Caki2 (cell line): ENCODE data around the gene RSPH10B2. TPM values are rescaled to one million over a fixed set of nuclear protein-coding genes. Genes with fewer than 3 reads are reported as not detected.
"Not testable (repeated sequence)": the region's sequence is repeated elsewhere in the genome, so short reads cannot be mapped to it uniquely, and the experiment has no call there.

ENCODE experiments used
- DNase-seq: peaks from one replicate; pipeline ENCODE4 v3.0.0-alpha.2; 2015; ENCODE audit warnings: low read depth
- in situ Hi-C: cut with HindIII; loops from 2 replicates; pipeline ENCODE4 v1.10.0; 2016; ENCODE audit warnings: low sequenced_read_pairs, low pct_unique_long_range_greater_than_20kb, mixed read lengths
- total RNA-seq: library from RNA; depleted of rRNA; stranded (reverse); fragments of >200 nt; shearing (Covaris generic); gene quantifications from 2 replicates; pipeline ENCODE4 v1.2.3, GENCODE V29; 2014; ENCODE audit warnings: low replicate concordance; rRNA removed

The RSPH10B2 gene
- total RNA-seq = 0.10 and 0.14 TPM in 2 replicates

DNA sequence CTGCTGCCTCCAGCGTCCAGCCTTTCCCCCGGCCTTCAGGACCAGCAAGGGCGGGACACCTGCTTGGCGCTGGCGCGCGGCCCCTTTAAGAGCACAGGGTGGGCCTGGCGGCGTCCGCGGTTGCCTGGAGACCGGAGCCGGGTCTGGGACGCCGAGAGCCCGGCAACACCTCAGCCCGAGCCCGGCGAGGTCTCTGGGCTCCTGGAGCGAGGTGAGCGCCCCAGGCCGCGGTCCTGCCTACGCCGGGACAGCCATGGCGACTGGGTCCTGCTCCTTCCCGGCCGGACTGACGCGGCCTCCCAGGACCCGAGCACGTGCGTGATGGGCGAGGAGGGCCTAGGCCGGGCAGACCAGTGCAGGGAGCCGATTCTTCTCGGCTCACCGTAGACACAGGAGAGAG, at the start of gene RSPH10B2:
Gene RSPH10B2 (plus strand): TSS at position 140 of the 400 bp plus-strand sequence. CDS start 3,575 bp downstream, outside the sequence.
- in situ Hi-C loops, DNase-seq: not testable (repeated sequence)

DNA sequence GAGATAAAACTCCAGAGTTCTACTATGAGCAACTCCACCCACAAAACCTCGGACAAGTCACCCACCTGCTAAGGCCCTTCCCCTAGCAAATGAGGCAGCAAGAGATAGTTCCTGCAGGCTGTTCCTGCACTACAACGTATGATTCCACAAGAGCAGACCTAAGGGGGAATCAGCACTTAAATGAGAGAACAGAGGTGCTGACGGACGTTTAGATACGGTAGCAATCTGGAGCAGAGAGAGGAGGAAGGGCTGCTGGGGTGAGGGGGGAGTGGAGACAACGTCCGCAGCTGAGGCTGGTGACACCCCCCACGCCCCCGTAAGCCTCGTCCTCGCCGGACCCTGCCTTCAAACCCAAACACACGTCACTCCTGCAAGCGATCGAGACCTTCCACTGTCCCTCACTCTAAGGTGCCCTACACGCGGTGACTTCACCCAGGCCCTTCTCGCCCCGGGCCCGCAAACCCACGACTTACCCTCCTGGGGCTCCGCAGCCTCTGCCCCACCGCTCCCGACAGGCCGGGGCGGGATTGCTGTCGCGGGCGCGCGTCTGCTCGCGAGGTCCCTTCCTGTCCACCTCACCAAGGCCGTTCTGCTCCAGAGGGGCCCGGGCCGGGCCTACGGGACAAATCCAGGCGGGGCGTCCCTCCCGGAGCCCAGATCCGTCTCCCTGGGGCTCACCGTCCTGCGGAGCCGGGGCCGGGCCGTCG, 47.8 kb upstream of the RSPH10B2 start:
- DNase-seq = peak; percentile 39
- in situ Hi-C loops = no loop called here

DNA sequence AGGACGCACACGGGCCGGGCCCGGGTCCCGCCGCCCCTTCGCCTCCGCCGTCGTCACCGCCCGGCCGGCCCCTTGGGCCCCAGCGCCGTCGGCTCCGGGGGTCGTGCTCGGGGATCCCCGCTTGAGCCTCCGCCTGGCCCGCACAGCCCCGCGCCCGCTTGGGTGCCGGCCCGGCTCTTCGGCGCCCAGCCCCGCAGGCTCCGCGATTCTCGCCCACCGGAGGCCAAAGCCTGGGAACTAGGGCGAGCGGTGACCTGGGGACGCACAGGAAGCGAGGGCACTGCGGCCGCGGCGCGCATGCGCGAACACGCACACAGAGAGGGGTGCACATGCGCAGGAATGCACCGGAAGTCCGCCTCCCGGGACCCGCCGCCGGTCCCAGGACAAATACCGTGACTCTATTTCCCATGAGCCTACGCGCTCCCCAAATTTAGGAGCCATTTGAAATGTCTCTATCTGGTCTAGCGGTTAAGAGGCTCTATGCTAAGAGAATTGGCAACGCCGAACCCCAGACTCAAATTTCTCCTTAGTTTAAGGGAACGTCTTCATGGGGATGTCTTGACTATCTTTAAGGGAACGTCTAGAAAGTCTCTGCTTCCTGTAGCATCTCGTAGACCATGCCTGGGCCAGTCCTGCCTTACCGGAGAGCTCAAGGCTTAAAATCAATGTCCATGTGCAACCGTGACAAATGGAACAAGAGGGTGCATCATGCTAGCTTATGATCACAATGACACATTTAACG, 47.1 kb upstream of the RSPH10B2 start, which contains the start of gene ZNF12:
Gene ZNF12 (minus strand): TSS at position 282 of the 742 bp plus-strand sequence. CDS start 1,774 bp downstream, outside the sequence.
- in situ Hi-C loops = no loop called here
- peak; percentile 91 for DNase-seq

DNA sequence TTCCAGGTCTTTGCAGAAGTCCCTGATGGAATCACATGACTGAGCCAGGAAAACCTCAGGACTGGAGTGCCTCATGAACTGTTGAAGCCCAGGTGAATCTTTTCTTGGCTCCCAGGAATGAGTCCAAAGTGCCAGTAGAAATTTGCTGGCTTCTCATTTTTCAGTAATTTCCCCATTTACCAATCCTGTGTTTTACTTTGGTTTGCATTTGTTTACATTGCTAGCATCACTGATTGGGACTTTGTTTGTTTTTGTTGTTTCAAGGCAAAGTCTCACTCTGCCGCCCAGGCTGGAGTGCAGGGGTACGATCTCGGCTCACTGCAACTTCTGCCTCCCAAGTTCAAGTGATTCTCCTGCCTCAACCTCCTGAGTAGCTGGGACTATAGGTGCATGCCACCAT, 45.6 kb upstream of the RSPH10B2 start:
- no peak for DNase-seq
- in situ Hi-C loops = no loop called here

DNA sequence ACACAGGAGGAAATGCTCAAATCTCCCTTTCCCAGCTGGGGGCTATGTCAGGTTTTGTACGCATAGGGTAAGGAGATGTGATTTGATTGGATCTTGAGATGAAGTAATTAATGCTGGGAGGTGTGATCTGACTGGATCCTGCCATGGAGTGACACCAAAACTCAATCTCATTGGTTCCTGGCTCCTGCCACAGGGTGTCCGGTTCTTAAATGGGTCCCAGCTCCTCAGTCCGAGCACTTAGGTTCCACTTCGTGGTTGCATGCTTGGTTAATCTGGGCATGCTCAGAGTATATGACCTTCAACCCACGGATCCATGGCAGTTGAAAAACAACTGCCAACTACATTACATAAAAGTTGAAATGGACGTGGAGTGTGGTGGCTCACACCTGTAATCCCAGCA, 44.1 kb upstream of the RSPH10B2 start:
- DNase-seq = no peak

DNA sequence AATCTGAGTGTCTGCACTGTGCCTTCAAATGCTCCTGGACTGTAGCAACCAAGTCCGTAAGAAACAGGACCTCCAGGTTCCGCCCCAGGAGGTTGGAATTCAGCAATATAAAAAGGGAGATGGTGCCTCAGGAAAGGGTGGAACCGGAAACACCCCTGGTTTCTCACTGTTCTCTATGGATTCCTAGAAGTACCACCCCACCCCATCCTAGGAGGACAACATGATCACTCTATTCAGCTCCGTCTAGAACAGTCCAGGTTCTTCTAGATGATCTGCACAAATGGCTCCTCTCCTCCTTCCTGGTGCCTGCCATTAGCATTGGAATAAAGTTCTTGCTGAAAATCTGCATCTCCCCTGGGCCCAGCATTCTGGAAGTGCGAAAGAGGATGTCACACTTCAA, 39.5 kb upstream of the RSPH10B2 start:
- DNase-seq = no peak
- in situ Hi-C loops = no loop called here

More for the DNA sequence above, 44.1 kb upstream of the RSPH10B2 start:
- in situ Hi-C loops = no loop called here

DNA sequence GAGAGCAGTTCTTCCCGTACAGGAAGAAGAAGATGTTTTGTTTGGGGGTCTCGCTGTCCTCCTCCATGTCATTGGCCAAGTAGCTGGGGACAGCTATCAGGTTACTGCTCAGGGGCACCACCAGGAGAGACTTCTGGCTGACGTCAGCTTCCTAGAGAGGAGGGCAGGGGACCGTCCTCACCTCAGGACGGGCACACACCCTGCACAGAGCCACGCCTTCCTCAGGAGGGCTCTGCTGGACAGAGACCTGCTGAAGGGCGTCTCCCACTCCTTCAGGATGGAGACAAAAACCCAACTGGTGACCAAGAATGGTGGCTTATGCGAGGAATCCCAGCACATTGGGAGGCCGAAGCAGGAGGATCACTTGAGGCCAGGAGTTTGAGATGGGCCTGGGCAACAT, 38.0 kb upstream of the RSPH10B2 start:
- in situ Hi-C loops, DNase-seq: not testable (repeated sequence)

DNA sequence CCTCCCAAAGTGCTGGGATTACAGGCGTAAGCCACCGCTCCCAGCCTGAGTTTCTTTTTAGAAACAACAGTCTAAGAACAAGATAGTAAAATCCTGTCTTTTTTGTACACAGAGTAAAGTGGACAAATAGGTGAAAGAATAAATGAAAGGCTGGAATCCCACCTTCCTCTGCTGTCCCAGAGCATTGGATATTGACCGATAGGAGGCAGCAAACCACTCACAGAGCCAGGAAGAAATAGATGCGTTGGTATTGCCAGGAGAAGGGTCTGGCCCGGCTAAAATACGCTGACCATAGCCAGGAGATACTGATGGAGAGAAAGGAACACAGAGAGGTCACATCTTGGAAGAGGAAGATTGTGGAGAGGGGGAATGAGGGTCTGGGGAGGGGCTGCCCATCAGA, 35.8 kb upstream of the RSPH10B2 start:
- no peak for DNase-seq
- in situ Hi-C loops = no loop called here

DNA sequence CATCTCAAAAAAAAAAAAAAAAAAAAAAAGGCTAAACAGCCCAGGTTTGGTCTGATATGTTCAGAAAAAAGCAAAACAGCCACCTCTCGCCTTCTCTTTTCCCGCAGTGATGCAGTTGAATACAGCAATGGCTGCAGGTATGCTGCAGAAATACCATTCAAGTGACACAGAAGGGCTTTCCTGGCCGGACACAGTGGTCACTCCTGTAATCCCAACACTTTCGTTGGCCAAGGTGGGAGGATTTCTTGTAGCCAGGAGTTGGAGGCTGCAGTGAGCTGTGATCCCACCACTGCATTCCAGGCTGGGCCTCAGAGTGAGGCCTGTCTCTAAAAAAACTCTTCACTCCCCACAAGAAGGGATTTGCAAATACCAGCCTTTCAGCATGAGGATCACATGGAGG, 29.6 kb upstream of the RSPH10B2 start:
- DNase-seq, in situ Hi-C loops: not testable (repeated sequence)

DNA sequence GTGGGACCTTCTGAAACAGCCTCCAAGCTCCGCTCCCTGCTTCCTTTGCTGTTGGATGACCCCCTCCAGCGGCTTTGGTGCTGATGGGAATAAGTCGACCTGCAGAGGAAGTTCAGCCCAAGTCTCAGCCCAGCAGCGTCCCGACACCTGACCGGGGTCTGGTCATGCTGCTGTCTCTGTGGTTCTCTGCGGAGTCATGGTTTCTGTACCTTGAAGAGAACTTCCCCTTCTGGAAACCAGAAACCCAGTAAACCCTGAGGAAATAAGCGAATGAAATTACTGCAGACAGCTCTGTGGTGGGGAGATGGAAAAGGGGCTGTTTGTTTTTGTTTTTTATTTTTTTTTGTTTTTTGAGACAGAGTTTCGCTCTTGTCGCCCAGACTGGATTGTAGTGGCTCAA, 28.9 kb upstream of the RSPH10B2 start:
- DNase-seq = no peak
- in situ Hi-C loops = no loop called here

DNA sequence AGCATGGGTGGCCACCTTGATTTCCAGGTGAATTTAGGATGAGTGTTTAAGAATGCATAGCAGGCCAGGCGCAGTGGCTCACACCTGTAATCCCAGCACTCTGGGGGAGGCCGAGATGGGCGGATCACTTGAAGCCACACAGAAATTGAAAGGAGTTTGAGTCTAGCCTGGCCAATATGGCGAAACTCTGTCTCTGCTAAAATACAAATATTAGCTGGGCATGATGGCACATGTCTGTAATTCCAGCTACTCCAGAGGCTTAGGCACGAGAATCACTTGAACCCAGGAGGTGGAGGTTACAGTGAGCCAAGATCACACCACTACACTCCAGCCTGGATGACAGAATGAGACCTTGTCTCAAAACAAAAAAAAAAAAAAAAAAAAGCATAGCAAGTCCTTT, 27.6 kb upstream of the RSPH10B2 start:
- DNase-seq, in situ Hi-C loops: not testable (repeated sequence)

DNA sequence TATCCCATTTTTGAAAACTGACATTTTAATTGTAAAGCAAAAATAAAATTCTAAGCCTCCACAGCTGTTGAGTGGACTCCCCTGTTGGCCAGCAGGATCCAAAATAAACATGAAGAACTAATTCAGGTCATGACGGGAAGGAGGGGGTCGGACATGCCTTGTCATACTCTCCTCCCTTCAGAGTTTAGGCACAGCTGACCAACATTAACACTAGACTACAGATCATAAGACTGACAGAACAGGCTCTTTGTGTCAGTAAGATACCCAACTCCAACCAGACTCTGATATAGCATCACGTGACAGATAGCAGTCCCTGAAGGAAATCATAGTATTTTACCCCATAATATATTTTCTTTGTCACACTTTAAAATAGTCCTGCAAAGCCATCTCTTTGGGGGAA, 26.2 kb upstream of the RSPH10B2 start:
- DNase-seq = no peak
- in situ Hi-C loops = no loop called here

DNA sequence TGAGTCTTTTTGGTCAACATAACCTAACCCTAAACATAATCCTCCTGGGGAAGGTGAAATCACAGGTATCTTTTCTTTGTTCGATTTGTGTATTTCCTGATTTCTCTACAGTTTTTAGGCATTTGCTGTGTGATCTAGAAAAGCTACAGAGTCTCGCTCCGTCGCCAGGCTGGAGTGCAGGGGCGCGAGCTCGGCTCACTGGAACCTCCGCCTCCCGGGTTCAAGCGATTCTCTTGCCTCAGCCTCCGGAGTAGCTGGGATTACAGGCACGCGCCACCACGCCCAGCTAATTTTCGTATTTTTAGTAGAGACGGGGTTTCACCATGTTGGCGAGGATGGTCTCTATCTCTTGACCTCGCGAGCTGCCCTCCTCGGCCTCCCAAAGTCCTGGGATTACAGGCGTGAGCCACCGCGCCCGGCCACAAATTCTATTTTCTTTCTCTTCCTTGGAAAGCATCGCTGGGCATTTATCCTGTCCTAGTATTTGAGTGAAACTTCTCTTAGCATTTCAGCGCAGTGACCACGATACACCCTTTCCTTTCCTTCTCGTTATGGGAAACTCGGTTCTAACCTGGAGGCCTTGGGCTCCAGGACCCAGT, 24.9 kb upstream of the RSPH10B2 start:
- DNase-seq, in situ Hi-C loops: not testable (repeated sequence)

DNA sequence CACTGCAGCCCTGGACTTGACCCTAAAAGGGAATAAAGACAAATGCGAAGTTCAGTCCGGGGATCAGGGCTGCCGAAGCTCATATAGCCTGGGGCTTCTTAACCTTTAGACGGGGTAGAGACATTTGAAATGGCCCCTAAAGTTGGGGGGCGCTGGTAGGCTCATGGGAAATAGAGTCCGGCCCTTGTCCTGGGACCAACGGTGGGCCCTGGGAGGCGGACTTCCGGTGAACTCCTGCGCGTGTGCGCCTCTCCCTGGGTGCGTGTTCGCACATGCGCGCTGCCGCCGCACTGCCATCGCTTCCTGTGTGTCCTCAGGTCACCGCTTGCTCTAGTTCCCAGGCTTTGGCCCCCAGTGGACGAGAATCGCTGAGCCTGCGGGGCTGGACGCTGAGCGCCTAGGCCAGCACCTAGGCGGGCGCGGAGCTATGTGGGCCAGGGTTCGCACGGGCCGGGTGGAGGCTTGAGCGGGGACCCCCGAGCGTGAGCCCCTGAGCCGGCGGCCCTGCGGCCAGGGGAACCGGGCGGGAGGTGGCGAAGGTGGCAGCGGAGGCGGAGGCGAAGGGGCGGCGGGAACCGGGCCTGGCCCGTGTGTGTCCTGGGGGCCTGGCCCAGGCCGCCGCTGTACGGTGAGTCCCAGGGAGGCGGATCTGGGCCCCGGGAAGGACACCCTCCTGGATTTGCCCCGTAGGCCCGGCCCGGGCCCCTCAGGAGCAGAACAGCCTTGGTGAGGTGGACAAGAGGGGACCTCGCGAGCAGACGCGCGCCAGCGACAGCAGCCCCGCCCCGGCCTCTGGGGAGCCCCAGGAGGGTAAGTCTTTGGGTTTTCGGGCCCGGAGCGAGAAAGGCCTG, 24.2 kb upstream of the RSPH10B2 start:
- peak; percentile 86 for DNase-seq
- in situ Hi-C loops = no loop called here

DNA sequence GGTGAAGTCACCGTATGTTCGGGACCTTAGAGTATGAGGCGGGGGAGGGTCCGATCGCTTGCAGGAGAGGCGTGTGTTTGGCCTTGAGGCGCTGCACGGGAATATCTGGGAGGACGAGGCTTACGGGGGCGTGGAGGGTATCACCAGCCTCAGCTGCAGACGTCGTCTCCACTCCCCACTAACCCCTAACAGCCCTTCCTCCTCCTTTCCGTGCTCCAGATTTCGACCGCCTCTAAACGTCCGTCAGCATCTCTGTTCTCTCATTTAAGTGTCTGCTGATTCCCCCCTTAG, 23.6 kb upstream of the RSPH10B2 start:
- in situ Hi-C loops = no loop called here
- peak; percentile 18 for DNase-seq

DNA sequence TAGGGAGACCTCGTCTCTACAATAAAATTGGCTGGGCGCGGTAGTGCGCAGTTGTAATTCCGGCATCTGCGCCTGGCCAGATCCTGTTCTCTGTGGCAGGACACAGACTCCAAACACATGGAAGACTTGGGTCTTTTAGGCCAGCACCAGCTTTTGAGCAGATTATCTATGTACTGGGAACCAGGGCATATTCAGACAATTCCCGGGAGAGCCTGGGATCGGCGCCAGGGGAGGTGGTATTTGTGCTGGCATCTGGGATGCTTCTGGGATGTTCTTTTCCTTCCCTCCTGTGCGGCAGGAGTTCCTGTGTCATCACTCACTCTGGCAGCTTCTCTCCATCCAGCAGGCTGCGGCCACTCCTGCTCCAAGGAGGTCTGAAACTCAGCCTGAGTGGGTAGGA, 15.5 kb upstream of the RSPH10B2 start:
- DNase-seq, in situ Hi-C loops: not testable (repeated sequence)

DNA sequence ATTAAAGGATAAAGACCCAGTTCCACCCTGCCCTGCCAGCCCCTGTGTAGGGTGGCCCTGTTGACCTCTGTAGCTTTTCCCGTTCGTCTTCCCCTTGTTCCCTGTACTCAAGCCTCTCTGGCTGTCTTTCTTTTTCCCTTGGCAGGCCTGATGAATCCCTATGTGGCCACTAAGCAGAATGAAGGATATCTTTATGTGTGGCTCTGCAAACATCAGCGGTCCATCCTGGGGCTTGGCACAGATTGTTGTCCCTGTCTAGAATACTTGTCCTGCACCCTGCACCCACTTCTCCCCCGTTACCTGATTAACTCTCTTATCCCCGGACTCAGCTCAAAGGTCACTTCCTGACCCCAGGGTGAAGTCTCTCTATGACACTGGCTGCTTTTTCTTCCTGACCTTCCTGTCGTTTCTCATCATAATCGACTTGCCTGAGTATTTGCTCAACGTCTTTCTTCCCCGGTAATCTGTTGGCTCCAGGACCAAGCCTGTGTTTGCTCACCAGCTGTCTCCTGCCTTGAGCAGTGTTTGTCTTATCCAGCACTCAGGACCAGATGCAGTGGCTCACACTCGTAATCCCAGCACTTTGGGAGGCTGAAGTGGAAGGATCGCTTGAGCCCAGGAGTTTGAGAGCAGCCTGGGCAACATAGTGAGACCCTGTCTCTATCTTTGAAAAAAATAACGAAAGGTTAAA, 9.3 kb upstream of the RSPH10B2 start:
- DNase-seq, in situ Hi-C loops: not testable (repeated sequence)

DNA sequence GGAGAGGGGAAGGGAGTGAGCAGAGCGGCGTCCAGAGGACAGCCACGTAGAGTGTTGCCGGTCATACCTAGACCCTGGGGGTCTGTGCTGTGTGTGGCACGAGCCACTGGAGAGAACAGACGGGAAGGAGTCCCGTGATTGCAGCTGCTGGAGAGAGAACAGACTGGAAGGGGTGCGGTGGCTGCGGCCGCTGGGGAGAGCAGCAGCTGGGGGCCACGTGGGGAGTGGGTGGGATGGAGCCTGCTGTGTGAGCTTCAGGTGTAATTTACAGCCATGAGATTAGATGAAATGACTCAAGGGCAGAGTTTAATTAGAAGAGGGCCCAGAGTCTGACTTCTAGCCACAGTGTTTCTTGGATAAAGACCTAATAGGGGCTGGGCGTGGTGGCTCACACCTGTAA, 4.6 kb upstream of the RSPH10B2 start:
- in situ Hi-C loops, DNase-seq: not testable (repeated sequence)
